Measurements from ENCODE around the gene MAT1A.
"Not testable (repeated sequence)": the region's sequence is repeated elsewhere in the genome, so short reads cannot be mapped to it uniquely, and the experiment has no call there.

MAT1A gene

DNA sequence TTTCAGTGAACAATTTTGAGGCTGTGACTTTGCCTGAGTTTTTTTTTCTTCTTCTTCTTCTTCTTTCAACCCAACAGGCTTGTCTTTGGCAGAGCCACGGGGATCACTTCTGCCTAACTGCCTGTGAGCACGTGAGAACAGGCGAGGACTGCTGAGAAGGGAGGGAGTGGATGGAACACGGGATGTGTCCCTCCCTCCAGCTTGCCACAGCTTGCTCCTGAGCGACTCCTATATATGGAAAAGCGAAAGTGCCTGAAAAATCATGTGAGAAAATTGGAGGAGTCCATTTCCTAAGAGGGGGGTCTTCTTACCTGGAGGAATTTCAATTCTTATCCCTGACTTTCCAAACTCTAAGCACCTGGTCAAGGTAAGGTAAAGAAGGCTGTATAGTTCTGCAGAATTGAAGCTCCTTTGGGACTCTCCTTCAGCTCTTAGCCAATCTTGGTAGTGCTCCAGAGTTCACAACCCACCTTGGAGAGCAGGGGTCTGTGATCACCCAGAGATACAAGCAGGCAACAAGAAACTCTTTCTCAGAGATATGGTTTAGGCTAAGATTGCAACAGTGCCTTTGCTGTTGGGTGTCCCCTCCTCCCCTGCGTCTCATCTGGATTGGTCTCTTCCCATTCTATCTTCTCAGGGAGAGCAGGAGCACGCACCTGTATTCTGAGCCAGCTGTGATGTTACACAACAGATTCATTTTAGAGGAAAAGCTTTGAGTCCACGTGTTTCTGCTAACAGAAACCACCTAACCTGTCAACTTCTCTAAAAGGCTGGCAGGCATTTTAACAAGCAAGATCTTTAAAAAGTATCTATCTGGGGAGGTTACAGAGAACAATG, at the start of gene MAT1A:
Gene MAT1A, minus strand, starts transcription at position 208 of the 837 bp plus-strand sequence. CDS start 235 bp downstream, outside the sequence.
- DNase-seq = peak; percentile 65

DNA sequence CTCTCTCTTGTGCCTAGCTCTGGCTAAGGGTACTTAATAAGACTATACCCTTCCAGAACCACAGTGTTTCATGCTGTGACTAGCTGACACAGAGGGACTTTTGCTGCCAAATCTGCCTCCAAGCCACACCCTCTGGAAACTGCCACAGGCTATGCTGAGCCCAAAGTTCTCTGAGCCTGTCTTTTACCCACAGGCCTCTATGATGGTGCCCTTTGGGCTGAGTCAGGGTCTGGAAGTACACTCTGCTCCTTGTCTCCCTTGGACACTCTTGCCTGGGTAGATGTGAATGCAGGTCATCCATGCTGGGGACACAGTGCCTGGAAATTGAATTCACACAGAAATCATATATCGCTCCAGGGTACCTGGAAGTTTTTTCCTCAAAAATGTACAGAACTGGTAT, 44.5 kb upstream of the MAT1A start:
- no peak for DNase-seq

DNA sequence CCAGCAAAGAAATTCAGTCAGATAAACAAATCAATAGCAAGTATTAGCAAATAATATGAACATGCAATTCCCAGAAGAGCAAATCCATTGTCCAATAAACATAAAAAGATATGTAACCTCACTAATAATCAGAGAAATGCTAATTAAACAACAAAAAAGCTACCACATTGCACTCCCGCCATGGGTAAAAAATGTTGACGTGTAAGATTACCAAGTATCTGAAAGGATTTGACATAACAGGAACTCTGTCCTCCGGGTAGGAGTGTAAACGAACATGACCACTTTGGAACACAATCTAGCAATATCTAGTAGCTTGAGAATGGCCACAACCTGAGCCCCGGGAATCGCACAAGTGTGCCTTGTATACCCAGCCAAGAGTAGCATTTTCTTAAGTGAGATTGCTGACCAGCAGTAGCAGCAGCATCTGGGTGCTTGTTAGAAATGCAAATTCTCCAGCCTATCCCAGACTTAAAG, 35.5 kb upstream of the MAT1A start:
- DNase-seq = no peak

DNA sequence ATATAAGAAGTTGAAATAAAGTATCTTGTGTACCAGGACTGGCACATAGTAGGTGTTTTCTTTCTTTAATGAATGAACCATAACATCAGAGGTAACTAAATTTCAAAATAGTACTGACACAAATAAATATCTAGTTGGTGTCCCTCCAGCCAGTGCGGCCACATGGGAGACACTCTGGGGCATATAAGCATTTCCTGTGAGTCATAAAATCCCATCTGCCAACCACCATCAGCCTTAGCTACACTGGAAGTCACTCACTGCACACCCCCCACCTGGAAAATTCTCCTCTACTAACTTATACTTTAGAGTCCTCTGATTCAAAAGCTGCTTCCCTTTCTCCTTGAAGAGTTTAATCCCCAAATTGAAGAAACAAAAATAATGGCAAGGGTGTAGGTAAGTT, 34.6 kb upstream of the MAT1A start:
- DNase-seq = peak; percentile 2

DNA sequence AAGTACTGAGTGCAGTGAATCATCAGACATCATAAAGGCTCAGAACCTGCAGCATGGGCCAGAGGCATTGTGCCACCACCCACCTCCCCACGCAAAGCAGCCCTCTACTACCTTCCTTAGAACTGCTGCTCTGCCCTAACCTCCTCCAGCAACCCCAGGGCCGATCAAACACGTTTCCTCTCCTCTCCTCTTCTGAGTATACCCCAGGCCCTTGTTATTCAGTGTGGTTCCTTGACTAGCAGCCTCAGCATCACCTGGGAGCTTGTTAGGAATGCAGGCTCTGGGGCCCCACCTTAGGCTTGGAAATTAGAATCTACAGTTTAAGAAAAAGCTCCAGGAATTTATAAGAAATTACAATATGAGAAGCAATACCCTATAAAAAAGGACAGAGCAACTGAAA, 33.9 kb upstream of the MAT1A start:
- no peak for DNase-seq

DNA sequence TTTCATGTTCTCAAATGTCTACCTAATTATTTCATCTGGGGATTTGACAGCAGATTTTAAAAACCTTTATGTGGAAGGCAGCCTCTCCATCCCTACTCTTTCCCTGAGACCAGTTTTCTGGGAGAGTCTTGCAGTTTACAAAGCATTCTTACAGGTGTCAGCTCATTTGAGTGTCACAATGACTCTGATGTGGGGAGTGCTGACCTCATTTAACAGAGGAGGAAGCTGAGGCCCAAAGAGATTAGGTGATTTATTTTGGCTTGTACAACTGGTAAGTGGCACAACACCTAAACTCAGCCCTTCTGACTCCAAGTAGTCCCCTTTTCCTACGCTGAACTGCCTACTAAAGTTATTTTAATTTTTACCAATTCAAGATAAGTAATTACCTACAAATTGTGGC, 33.3 kb upstream of the MAT1A start:
- no peak for DNase-seq

DNA sequence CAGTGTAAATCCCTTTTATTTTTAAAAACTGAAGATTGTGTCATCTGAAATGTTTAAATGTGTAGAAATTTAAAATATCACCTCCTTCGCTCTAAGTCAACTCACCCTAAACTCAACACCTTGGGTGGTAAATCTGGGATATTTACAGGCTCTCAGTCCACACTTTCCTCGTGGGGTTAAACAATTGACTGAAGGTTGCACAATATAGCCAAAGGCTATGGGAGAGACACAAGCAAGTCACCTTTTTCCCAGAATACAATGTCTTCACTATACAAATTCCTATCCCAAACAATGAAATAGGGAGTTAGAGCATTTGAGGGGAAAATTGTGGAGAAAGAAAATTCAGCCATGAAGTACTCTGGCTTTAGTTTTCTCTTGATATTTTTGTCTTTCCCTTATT, 32.7 kb upstream of the MAT1A start:
- DNase-seq = no peak

DNA sequence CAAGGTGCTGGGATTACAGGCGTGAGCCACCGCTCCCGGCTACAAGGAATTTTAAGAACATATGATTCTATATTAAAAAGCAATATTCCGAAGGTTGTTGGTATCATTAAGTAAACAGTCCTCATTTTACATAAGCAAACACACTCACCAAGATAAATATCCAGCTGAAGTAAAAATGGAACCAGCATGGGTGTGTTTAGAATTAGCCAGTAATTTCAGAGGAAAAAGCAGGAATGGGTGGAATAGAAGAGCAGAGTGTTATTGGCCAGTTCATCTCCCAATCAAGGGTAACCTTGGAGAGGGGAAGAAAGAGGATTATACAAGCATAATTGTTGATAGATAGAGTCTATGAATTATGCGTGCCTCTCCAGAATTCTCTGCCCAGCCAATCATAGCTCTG, 31.7 kb upstream of the MAT1A start:
- no peak for DNase-seq

DNA sequence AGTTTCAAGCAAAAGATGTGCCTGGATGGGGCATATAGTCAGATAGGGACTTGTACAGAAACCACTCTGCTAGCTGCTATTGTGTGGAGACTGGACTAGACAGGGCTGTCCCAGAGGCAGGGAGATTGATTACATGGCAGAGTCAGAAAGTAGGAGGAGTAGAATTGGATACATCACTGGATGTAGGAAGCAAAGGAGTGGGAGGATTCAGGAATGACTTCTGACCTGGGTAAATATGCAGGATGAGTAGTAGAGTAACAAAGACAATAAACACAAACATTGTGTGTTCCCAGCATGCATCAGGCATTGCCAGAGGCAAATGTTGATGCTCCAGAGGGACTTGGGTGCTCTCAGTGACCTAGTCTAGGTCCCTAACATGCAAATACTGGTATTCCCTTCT, 30.9 kb upstream of the MAT1A start:
- DNase-seq = no peak

DNA sequence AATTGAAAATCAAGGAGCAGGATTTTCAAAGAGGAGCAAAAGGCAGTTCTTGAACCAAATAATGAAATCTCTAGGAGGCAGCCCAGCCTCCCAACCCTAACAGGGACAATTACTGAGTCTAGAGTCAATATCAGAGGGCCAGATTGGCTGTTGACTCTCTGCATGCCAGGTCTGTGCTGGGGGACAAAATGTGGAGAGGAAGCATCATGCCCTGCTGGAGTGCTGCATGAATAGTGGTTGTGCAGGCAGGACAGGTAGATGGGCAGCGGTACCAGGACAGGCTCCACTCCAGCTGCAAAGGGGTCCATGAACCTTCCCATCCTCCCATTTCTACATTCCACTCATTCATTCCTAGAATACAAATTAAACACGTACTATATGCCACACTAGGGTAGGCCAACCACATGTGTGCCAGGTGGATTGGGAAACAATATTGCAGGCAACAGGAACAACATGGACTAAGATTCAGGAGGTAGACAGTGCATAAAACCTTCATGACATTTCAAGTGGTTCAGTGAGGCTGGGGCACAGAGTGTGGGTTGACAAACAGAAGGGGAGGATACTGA, 30.4 kb upstream of the MAT1A start:
- DNase-seq = peak; percentile 3

DNA sequence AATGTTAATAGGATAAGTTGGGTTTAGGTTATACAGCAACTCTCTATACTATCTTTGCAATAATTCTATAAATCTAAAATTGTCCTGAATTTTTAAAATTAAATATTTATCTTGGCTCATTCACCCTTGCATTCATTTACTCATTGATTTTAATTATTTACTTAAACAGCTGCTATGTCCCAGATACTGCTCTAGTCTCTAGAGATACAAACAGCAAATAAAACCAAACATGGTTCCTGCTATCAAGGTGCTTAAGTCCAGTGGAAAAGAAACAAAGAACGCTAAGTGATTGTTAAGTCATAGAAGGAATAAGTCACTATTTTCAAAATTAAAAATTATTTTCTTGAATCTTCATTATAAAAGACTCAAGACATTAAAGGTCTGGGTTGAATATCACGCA, 29.9 kb upstream of the MAT1A start:
- DNase-seq = no peak

DNA sequence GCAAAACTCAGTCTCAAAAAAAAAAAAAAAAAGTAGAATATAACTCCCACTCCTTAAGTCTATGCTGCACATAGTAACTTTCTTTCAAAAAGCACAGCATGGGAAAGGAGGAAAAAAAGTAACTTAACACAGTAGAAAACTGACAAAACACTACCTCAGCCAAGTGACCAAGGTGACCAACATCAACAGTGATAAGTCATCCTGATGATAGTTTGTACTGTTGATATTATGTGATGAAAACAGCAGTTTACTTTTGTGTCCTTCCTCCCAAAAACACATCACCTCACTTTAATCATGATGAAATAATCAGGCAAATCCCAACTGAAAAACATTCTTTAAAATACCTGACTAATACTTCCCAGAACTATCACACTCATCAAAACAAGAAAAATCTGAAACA, 29.3 kb upstream of the MAT1A start:
- DNase-seq = no peak

DNA sequence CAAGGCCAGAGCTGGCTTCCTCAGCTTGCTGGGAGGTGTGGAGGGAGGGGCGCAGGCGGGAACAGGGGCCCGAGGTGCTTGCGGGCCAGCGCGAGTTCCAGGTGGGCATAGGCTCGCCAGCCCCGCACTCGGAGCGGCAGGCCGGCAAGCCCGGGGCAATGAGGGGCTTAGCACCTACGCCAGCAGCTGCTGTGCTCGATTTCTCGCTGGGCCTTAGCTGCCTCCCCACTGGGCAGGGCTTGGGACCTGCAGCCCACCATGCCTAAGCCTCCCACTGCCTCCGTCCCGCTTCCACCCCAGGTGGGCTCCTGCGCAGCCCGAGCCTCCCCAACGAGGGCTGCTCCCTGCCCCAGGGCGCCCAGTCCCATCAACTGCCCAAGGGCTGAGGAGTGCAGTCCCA, 25.9 kb upstream of the MAT1A start:
- DNase-seq = no peak

DNA sequence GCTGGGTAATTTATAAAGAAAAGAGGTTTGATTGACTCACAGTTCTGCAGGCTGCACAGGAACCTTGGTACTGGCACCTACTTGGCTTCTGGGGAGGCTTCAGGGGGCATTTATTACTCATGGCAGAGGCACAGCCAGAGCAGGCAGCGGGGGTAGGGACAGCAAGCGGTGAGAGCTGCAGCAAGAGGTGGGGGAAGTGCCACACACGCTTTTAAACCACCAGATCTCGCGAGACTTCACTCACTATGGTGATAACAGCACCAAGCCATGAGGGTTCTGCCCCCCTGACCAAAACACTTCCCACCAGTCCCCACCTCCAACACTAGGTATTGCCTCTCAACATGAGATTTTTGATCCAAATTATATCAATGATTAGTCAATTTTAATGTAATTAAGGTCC, 24.1 kb upstream of the MAT1A start:
- no peak for DNase-seq

DNA sequence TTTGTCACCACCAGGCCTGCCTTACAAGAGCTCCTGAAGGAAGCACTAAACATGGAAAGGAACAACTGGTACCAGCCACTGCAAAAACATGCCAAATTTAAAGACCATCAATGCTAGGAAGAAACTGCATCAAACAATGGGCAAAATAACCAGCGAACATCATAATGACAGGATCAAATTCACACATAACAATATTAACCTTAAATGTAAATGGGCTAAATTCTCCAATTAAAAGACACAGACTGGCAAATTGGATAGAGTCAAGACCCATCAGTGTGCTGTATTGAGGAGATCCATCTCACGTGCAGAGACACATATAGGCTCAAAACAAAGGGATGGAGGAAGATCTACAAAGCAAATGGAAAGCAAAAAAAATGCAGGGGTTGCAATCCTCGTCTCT, 16.5 kb upstream of the MAT1A start:
- DNase-seq = not testable (repeated sequence)

DNA sequence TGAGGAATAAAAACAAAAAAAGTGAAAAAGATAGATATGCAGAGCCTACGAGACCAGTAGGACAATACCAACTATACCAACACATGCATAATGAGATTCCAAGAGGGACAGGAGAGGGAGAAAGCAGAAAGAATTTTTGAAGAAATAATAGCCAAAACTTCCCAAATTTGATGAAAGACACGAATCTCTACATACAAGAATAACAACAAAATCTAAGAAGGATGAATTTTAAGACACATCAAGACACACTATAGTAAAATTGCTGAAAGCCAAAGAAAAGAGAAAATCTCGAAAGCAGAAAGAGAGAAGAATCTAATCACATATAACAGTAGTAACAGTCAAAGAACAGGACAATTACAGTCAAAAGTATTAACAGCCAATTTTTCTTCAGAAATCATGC, 7.5 kb upstream of the MAT1A start:
- DNase-seq = no peak

DNA sequence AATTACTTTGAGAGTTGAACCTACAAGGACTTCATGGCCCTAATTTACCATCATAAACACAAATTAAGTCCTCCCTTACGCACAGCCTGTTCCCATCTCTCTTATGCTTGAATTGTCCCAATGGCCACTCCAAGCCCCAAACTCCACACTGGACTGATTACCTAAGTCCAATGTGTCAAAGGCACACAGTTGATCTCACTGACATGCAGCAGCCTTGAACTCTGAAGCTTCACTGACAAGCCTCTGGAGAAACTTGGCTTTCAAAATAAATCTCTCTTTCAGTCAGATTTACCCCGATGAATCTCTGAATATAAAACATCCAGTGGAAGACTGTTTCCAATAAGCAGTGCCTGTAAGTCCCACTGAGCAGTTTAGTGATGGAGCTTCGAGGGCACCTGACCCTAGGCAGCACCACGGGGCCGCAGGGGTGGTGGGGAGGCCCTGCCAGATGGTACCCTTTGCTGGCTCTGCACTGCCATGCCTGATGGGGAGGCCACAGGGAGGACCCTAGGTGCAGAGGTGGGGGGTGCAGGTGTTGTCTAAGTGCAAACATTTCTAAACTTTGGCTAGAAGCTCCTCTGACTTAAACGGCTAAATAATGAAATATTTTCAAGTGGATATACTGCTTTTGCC, 3.3 kb upstream of the MAT1A start:
- DNase-seq = no peak

DNA sequence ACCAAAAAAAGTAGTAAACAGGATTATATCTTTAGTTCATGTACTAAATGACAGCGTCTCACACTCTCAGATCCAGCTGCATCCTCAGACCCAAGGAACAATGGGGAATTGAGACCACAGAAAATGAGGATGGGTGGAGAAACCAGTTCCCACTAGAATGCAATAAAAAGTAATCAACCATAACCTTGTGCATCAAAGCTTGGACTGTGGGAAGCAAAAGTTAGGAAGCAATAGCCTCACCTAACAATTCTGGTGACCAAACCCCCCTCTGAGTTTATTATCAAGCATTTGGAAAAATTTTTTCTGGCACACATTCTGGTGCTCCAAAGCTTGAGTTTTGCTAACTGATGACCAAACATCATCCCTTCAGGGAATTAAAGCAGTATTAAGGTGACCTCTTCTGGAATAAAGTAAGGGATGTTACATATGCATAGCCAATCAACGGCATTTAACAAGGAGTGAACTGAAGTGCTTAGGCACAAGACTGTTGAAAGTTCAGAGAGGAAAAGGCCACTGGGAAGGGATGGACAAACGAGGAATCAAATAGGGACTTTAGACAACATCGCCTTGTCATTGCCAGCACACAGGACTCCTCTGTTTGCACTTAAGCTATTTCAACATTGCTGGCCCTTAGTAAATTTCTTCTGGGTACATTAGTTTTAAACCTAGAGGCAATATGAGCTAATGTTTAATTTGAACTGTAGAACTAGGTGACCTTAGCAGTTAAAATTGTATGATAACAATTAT, 1.2 kb upstream of the MAT1A start:
- DNase-seq = no peak

DNA sequence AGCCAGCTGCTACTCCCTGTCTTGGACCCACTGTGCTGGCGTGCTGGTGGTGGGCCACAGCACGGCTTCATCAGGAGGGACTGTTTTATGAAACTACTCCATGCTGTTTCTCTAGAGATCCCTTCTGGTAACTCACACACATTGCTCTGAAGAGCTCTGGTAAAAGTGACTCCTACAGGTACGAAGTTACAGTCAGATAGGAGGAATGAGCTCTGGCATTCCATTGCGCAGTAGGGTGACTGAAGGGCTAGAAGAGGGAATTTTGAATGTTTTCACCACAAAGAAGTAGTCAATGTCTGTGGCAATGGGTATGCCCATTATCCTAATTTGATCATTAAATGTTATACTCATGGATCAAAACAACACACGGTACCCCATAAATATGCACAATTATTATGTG, 609 bp downstream of the MAT1A start:
- DNase-seq = no peak

DNA sequence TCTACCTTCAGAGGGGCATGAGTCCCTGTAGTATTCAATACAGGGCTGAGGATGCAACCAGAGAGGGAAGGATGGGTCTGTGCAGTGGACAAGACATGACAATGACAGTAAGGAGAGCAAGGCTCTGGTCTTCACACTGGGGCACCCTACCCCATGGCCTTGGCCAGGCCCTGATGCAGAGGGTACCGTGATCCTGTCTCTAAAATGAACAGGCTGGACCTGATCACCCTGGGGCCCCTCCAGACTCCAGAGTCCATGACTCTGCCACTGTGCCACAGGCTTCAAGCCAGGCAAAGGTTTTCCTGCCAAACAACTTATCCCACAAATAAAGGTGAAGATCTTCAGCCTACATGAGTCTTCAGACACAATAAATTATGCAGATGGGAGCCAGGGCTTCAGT, 4.9 kb downstream of the MAT1A start:
- no peak for DNase-seq

DNA sequence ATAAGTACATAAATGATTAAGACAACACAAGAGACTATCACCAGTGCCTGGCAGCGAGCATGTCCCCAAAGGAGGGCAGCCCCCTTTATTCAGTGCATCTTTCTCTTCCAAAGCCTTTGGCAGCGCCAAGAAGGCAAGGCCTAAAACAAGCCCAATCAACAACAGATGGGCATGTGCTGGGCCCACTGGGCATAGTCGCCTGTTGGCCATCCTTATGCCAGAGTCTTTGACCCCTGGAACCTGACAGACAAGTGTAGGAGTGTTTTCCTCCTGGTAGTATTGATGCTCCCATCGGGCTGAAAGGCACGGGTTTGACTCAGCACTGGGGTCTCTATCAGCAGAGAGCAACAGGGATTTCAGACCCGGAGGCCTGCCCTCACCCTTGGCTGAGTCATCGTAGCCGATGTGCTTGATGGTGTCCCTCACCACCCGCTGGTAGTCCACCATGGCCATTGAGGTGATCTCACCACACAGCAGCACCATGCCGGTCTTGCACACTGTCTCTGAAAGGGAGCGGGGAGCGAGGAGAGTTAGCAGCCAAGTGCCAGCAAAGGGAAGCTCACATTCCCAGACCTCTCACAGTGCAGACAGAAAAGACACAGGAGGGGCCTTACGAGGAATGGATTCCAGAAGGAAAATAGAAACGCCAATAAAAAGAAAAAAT, 5.8 kb downstream of the MAT1A start:
- no peak for DNase-seq

DNA sequence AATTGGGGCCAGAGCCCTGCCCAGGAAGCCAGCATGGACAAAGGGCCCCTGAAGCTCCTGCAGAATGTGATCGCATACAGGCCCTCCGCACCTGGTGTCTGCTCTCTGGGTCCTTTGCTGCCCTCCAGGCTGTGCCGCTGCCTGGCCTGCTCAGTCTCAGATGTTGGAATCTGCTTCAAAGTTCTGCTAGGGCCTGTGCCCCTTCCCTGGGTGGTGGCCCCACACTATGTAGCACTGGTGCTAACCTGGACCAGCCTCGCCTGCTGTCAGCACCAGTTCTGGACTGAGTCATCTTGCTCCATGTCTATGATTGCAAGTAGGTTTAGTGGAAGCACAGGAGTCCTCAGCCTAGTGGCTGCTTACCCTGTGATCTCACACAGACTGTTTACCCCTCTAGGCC, 6.3 kb downstream of the MAT1A start:
- no peak for DNase-seq
